HG03064 (cell line): ENCODE results near the gene TBC1D22A.

Experiments
- ATAC-seq: cut with Tn5 transposase; IDR thresholded peaks from one replicate; pipeline ENCODE4 v1.9.1; 2021; ENCODE audit warnings: low read depth; ENCODE audit not compliant: unreplicated experiment

Gene TBC1D22A

DNA sequence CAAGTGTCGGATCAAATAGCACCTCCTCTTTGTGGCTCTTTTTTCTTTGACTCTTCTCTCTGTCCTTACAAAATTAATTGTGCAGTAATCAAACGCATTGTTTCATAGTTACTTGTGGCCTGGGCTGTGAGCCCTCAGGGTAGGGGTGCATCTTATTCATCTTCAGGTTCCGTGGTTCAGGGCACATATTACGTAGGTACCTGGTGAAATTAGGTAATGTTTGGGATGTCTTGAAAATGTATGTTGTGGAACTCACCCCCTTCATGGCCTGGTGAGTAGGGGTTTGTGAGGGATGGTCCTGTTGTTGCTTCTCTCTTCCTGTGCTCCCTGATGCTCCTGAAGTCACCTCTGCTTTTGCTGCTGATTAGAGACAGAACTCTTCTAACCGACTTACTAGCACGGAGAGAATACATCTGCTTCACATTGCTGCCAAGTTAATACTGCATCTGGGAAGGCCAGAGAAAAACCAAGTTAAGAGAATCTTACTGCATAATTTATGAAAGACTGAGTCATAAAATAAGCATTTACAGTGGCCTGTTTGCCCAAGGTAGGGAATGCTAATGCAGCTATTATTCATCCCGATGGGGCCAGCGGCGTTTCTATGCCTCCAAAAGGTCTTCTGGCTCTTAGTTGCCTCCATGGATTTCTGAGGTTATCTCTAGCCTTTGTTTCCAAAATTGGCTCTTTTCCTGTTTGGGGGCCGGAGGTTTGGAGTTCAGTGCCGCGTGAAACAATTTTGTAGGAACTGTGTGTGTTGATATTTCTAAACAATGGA, 66.9 kb downstream of the TBC1D22A start:
- no peak for ATAC-seq

DNA sequence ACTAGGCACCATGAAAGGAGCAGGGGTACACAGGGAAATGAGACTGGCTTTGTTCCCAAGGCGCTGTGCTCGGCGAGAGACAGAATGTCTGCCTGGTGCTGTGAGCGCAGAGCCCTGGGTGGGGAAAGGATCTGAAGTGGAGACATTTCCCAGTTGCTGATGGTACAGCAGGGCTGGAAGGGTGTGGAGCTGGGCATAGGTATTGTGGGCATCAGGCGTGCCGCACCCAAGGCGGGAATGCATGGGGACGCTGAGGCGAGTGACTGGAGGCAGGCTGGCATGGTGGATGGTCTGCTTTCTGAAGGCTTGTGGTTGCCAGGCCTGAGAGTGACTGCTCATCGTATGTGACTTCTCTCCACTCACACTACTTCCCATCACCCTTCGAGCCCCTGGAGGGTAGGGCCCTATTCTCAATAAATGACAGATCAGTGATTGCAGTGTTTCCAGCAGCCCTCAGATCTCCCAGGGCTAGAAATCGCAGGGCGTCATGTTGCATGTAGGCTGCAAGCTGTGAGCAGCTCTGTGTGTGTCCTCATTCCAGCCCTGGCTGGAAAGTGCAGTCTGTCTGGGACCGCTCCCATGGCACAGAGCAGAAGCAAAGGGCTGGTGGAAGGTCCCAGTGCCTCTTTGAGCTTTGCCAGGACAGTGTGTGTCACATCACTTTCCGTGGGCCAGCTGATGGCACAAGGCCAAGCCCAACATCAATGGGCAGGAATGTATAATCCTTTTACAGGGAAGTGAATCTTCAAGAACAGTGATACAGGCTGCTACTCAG, 67.7 kb downstream of the TBC1D22A start:
- no peak for ATAC-seq

DNA sequence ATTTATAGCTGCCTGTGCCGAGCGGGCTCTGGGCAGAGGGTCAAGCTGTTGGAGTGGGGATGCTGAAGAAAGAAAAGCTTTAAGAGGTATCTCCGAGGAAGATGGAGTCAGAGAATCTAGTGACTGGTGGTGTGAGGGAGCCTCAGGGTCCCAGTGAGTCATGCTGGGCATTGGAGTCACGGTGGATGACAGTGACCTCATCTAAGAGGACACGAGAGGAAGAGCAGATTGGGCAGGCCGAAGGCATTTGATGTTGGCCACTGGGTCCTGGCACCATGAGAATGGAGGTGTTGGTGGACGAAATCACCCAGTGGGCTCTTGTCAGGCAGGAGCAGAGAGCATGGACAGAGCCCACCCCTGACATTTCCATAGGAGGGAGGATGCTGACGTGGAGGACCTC, 68.4 kb downstream of the TBC1D22A start:
- ATAC-seq, result no peak

DNA sequence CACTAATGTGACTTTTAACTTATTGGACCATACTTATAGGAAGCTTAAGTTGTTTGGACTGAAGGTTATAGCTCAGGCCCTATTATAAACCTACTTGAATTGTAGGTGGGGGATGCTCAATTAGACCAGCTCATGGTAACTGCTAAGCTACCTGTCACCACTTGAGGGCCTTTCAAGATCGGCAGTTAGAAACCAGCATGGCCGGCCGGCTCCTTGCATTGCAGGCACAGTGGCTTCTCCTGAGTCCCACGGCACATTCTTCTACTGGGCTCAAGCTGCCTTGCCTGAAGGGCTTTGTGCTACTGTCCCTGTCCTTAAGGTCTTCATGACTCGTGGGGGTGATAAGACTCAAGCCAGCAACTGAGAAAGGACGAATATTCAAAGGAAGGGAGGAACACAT, 70.8 kb downstream of the TBC1D22A start:
- ATAC-seq, result no peak

DNA sequence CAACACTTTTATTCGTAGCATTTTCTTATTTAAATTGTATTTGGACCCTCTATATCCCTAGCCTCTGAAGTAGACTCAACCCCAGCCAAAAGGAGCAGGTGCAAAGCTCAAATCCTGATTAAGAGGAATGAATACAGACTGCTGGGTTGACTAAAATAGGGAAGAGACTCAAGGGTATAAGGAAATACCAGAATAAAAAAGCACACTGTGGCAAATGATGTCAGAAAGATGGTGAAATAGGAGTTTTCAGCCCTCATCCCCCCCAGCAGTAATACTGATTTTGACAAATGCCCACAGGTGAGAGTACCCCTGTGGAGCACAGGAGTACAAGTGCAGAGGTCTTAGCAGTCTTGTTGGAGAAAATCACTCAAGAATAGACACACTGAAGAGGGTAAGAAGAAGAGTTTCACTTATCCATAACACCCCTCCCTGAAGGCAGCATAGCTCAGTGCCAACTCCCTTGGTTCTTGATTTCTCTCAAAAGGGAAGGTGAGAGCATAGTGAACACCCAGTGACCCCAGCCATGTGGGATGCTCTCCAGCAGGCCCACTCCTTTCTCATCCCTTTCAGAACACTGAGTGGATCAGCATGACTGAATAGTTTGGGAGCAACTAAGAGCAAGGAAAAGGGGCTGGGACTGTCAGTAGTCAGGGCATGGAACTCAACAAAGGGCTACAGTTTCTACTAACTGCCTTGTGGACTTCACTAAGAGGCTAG, 71.7 kb downstream of the TBC1D22A start:
- ATAC-seq, result no peak

DNA sequence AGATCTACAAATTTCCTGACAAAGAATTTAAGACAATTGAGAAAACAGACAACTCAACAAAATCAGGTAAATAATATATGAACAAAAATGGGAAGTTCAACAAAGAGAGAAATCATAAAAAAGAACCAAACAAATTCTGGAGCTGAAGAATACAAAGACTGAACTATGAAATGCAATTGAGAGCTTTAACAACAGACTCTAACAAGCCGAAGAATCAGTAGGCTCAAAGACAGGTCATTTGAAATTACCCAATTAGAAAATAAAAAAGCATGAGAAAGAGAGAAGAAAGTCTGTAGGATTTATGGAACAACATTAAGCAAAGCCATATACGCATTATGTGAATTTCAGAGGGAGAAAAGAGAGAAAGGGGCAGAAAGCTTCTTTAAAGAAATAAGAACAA, 72.8 kb downstream of the TBC1D22A start:
- ATAC-seq, result no peak

DNA sequence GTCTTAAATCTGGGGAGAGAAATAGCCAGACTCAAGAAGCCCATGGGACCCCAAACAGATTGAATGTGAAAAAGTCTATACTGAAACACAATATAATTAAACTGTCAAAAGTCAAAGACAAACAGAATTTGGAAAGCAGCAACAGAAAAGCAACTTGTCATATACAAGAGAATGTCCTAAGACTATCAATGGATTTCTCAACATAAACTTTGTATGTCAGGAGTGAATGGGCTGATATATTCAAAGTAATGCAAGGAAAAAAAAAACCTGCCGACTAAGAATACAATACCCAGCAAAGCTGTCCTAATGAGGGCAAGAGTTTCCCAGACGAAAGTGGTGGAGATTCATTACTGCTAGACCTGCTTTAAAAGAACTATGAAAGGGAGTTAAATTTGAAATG, 73.2 kb downstream of the TBC1D22A start:
- no peak for ATAC-seq

DNA sequence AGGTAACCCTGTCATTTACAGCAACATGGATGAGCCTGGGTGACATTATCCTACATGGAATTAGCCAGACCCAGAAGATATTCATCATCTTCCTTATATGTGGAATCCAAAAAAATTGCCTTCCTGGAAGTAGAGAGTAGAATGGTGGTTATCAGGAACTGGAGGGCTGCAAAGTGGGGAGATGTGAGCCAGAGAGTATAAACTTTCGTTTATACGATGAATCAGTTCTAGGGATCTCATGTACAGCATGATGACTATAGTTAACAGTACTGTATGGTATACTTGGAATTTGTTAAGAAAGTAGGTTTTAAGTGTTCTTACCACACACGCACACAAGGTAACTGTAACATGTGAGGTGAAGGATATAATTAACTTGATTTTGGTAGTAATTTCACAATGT, 79.1 kb downstream of the TBC1D22A start:
- ATAC-seq, result no peak

DNA sequence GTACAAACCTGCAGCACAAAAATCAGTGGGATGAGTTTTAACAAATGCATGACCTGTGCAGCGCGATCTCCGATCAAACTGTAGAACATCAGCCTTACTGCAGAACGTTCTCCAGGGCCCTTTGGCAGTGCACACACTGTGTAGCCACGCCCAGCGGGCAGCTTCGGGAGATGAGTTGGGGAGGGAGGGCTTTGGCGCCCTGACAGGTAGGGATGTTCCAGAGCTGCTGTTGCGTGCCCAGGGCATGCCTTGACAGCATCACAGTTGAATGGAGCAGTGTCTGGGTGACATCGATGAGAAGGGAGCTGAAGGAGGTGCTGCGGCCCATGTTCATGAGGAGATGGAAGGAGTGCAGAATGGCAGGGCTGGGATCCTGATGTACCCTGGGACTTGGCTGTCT, 80.2 kb downstream of the TBC1D22A start:
- no peak for ATAC-seq

DNA sequence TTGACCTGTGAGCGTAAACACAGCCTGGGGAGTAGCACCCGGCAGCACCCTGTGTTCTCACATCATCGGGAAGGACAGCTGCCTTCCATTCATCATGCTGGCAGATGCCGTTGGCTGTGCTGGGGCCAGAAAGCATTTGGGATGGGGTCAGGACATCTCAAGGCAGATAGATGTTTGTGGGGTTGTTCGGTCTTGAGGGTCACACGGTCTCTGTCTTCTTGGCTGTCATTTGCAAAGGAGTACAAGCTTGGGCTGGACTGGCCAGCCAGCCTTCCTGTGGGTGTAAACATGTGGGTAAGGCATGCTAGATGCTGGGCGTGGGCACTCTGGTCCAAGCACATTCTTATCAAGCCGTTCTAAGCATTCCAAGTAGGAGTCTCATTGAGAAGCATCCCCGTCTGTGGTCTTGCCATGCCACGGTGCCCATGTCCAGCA, 81.4 kb downstream of the TBC1D22A start:
- no peak for ATAC-seq

DNA sequence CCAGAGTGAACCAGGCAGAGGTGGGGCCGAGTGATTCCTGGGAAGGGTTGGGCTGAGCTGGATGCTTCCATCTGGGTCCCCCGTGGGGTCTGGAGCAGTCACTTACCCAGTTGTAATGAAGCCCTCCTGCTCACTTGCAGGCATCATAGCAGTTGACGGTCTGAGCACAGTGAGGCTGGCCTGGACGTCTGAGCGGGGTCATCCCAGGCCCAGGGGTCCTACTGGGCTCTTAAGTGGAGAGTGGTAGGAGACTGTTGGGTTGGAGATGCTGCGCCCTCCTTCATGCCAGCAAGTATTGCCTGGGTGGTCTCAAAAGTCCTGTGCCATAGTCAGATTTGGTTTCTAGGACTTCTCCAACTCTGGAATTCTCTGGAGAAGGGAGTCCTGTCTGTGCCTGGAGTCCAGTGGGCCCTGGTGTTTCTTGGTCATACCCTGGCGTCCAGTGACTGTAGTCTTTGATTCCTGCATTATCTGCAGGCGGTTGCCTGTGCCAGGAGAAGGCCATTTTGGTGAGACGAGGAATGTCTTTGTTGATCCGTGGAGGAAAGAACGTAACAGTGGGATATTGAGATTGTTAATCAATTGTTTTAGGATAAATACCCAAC, 82.3 kb downstream of the TBC1D22A start:
- no peak for ATAC-seq

DNA sequence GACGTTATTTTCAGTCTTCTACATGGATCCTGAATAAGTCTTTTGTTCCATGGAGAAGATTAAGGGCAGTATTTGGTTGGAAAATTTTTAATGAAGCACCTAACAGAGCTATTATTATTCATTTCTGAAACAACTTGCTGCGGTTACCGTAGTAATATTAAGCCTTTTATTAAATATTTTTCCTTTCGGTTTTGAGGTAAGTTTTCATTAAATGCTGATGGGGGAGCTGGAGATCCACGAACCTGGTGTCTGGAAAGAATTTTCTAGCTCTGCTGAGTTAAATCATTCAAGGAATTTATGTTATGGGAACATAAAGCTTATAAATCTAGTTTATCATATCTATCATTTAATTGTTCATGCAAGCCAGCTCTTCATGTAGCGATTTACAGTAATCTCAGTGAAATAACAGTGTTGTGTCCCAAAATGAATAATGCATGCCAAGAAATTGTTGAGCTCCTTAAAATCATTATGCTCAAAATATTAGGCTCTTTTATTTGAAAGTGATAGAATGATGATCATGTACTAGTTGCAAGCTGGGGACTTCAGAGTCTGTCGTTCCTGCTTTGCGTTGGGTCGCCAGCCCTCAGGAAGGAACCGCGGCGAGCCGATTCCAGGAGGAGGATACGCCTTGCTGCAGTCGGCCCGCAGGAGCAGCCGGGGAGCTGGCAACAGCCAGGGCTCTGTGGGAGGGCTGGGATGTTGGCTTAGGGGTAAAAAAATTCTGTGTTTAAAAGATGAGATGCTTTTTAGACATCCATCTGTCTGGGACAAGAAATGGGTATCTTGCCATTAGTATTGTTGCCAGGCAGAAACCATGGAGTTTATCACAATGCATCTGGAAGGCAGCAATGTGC, 83.1 kb downstream of the TBC1D22A start:
- no peak for ATAC-seq

DNA sequence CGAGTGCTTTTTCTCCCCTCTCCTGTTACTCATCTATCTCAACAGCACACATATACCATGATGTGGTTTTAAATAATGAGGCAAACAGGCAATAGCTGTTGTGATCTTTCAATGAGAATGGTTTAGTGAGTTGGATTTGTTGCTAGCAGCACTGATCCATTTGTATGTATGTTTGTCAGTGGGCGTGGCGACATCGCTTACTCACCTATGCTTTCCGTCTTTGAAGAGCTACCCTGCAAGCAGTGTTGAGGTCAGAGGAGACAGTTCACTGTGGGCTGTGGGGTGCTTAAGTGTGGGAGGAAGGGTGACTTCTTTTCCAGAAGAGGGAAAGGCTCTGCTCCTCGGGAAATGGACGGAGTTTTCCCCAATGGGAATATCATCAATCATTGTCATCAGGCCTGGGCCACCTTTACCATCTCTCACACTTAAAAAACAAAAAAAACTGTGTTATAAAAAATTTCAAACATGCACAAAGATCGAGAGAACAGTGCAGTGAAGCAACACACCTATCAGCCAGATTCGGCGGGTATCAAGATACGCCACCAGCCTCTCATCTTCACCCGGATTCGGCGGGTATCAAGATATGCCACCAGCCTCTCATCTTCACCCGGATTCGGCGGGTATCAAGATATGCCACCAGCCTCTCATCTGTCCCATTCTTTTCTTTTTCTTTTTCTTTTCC, 83.8 kb downstream of the TBC1D22A start:
- ATAC-seq, result no peak

DNA sequence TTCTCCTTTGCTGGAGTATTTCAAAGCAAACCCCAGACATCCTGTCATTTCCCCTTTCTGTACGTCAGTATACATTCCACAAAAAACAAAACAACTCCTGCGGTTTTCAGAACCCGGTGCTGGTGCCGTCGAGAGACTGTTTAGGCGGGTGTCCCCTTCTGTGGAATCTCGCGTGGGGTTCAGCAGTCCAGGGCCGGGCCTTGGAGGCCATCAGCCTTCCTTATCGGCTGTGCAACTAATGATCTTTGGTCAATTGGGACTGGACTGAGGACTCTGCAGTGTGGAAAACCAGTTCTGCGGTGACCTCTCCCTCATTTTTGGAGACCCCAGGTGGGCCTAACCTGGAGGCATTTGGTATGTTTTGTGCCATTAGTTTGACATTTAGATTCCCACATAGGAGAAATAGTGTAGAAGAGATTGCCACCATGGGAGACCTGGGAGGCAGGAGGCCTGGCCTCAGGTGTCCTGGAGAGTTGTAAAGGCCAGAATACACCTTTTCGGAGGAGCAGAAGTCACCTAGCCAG, 84.4 kb downstream of the TBC1D22A start:
- no peak for ATAC-seq

DNA sequence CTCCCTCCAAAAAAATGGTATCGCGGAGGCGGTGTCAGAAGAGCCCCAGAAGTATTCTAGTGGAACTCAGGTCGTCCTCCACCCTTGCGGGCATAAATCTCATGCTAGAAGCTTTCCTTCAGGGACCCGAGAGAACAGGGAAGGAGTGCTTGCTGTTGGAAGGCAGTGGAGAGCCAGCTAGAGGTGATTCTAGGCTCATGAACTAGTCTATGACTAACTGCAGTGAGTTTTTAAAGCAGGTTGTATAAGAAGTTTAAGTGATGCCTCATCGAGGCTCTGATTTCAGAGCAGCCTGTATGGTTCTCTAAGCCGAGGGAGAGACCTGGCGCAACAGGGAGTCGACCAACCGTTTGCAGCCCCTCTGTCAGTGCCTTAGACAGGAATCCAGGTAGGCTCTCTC, 85.7 kb downstream of the TBC1D22A start:
- ATAC-seq, result no peak

DNA sequence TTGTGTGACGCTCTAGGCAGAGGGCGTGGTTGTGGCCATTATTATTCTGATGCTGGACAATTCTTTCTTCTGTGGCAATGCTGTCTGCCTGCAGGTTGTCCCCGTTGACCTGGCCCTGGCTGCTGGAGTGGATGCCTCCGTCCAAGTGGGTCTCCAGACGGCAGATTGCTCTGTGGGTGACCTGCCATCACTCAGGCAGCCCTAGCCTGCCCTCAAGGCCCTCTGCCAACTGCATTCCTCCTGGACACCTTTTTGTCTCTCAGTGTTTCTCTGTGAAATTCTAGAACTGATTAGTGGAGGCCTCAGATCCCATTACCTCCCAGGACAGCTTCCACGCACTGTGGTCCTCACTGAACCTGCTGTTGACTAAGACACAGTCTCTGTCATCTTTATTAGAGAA, 86.7 kb downstream of the TBC1D22A start:
- ATAC-seq, result no peak

DNA sequence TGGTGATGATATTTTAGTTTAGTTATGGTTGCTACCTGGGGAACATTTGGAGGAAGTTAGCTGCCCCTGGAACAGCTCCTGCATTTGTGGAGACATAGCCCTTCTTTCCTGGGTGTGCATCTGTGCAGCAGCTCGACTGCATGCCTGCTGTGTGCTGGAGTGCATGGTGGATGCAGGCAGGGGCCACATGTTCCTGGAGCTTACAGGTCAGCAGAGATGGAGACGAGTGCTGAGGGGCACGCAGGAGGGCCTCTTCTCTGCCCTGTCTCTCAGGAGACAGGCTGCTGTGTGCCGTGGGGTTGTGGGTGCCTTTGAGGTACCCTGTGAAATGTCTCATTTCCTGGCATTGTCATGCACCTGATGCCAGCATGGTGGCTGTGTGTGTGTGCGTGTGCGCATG, 87.5 kb downstream of the TBC1D22A start:
- no peak for ATAC-seq

DNA sequence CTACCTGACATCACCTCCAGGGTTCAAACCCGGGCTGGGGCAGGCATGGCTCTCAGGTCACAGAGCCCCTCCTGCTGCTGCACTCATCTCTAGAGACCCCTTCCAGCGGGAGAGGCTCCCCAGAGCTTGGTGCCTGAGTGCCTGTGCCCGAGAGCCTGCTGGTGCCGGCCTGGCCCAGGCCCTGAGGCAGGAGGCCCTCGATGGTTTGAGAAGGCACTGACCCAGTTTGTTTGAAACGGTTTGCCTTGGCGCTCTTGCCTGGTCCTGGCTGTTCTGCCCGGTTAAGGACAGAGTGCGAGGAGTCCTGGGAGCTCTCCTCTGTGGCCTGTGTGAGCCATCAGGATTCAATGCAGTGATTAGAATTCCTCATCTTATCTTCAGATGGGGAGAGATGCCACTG, 88.9 kb downstream of the TBC1D22A start:
- no peak for ATAC-seq

DNA sequence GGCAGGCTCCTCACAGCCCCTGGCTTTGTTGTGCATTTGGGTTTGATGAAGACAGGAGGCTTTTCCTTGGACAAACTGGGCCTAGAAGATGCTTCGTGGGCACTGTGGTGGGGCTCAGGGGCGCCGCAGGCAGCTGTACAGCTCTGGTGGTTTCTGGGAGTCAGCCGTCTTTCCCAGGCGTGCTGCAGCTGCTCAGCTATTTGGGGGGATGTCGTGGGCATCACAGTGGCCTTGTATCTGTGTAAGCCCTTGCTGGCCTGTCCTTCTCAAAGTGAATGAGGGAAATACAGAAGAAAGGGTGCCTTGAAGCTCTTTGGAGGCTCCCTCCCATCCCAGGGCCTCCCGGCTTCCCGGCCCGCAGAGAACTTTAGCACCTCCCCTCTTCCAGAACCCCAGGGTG, 89.5 kb downstream of the TBC1D22A start:
- ATAC-seq, result no peak
